NCI-H2107 treated with DMSO at 0.1 percent for 48 hours (cell line): ENCODE results near the gene TSHZ3.

Experiments
- DNase-seq: peaks from one replicate; lab custom pipeline; 2025; ENCODE audit not compliant: unreplicated experiment; lab: John Stamatoyannopoulos, UW

The TSHZ3 gene

DNA sequence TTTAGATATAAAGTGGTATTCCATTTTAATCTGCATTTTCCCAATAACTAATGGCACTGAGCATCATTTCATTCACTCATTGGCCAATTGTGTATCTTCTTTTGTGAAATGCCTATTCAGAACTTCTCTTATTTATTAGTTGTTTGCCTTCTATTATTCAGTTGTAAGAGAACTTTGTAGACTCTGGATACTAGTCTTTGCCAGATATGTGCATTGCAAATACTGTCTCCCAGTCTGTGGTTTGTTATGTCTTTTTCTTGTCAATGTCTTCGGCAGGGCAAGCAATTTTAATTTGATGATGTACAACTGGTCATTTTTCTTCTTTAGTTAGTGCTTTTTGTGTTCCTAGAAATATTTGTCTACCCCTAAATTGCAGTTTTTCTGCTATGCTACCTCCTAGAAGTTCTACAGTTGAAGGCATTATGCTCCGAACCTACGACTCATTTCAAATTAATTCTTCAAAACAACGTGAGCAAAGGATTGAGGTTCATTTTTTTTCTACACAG, 115.9 kb downstream of the TSHZ3 start:
- no peak for DNase-seq

- DNase-seq: no peak
Observed at GRCh38 chr19:31232871-31233270, 116.4 kb downstream of the TSHZ3 start.

GRCh38 chr19:31232180-31232579, 117.1 kb downstream of the TSHZ3 start:
- no peak for DNase-seq

- DNase-seq: no peak
Observed at GRCh38 chr19:31231237-31231636, 118.0 kb downstream of the TSHZ3 start.

DNA sequence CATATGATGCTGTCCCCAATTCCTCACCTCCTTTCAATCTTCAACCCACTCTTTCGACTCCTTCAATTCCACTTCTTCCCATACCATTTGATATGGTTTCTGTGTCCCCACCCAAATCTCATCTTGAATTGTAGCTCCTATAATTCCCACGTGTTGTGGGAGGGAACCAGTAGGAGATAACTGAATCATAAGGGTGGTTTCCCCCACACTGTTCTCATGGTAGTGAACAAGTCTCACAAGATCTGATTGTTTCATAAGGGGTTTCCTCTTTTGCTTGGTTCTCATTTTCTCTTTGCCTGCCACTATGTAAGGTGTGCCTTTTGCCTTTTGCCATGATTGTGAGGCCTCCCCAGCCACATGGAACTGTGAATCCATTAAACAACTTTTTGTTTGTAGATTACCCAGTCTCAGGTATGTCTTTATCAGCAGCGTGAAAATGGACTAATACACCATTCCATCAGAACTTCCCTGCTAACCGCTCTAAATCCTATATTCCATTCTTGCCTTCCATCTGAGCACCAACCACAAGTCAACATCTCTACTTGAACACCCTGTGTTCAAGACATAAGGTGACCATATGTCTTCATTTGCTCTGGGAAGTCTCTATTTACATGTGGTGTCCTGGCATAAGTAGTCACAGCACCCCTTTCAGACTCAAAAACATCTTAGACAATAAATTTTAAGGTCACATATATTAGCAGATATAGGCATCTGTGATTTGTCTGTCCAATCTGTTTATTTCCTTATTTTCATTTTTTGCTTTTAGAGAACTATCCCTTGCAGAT, 122.9 kb downstream of the TSHZ3 start:
- DNase-seq: no peak
